ENCODE measurements around the gene ADCY2. TPM values are rescaled to one million over a fixed set of nuclear protein-coding genes. Genes with fewer than 3 reads are reported as not detected.

The ADCY2 gene
- total RNA-seq: not detected in 2 replicates

DNA sequence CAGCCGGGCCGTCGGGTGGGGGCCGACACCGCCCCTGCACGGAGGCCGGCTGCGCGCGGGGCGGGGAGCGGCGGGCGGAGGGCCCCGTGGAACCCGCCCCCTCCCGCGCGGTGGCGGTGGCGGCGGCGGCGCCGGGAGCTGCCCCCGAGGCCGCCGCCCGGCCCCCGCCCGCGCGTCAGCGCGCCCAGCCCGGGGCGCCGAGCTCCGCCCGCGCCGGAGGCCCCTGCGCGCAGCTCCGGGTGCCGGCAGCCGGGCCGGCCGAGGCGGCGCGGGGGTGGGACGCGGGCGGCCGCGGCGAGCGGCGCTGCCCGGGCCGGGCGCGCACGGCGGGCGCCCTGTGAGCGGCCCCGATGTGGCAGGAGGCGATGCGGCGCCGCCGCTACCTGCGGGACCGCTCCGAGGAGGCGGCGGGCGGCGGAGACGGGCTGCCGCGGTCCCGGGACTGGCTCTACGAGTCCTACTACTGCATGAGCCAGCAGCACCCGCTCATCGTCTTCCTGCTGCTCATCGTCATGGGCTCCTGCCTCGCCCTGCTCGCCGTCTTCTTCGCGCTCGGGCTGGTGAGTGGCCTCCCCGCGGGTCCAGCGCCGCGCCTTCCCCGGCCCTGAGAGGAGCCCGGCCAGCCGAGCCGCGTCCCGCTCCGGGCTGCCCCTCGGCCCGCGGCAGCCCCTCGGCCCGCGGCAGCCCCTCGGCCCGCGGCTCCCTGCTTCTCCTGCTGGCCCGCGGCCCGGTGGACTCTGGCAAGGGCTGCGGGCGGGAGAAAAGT lies at the start of gene ADCY2:
Gene ADCY2, plus strand, starts transcription at position 192 of the 766 bp plus-strand sequence. Its CDS starts 159 bp downstream, at position 351.
- intact Hi-C loops (cut with micrococcal nuclease): loop anchor here (5.0 kb wide), 1 partner anchor 574 kb away; no protein-coding TSS in a partner anchor
- H3K4me1 Mint-ChIP-seq (ENCODE audit: low read depth): no peaks in the 10 kb centered on the region
- peaks cover 3% of the 10 kb centered on the region for H3K36me3 Mint-ChIP-seq (ENCODE audit: low read depth)
- peaks cover 33% of the 10 kb centered on the region for H3K27me3 Mint-ChIP-seq (ENCODE audit: insufficient read depth)
- no peak for DNase-seq (ENCODE audit: low spot score)
- no peak within 1 kb of the TSS for H3K4me3 Mint-ChIP-seq
- H3K9me3 Mint-ChIP-seq: no peaks in the 10 kb centered on the region
- no peak within 1 kb of the TSS for H3K27ac Mint-ChIP-seq

DNA sequence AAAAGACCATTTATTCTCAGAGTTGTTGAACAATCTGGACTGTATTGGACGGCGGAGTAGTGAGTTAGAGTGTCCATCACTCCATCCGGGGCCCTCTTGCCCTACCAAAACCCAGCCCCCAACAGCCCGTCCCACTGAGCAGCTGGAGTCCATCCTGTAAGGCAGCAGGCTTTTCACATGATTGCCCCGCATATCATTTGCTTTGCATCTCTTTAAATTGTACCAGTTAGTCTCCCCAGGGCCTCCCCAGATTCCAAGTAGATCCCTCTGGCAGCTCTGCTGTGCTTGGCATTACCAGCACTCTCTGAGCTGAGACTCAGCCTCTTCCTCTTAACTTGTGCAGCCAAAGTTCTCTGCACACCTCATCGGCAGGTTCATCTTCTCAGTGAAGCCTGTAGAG lies 48.6 kb upstream of the ADCY2 start:
- H3K27ac Mint-ChIP-seq: no peak overlapping the region
- H3K4me3 Mint-ChIP-seq: no peak overlapping the region
- no peaks in the 10 kb centered on the region for H3K27me3 Mint-ChIP-seq (ENCODE audit: insufficient read depth)
- DNase-seq (ENCODE audit: low spot score): no peak
- peaks cover 10% of the 10 kb centered on the region for H3K9me3 Mint-ChIP-seq
- intact Hi-C loops (cut with micrococcal nuclease): no loop called here
- no peaks in the 10 kb centered on the region for H3K36me3 Mint-ChIP-seq (ENCODE audit: low read depth)
- H3K4me1 Mint-ChIP-seq (ENCODE audit: low read depth): no peaks in the 10 kb centered on the region

DNA sequence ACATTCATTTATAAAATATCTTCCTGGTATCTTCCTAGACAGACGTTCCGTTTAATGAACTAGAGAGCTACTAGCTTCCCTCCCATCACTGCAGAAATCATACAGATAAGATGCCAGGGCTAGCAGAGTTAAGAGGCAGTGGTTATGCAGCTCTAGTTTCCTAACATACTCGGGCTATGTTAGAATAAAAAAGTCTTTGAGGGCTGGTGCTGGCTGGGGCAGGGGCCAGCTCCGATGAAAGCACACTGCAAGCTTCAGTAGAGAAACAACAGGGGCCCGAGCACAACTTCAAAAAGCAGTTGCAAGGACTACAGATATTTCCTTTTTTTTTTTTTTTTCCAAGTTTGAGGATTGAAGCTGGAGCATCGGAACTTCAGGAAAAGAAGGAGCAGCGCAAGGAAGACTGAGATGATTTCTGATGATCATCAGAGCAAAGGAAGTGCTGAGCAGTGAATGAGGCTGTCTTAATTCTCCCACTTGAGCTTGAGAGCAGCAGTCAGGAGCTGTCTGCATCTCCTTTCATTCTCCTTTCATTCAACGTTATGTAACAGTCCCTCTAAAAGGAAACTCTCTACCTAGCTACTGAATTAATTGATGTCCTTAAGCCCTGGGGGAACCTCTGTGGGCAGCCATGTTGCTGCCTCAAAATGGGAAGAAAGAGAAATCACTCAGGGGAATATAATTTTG lies 47.6 kb upstream of the ADCY2 start:
- H3K4me3 Mint-ChIP-seq: no peak overlapping the region
- intact Hi-C loops (cut with micrococcal nuclease): no loop called here

DNA sequence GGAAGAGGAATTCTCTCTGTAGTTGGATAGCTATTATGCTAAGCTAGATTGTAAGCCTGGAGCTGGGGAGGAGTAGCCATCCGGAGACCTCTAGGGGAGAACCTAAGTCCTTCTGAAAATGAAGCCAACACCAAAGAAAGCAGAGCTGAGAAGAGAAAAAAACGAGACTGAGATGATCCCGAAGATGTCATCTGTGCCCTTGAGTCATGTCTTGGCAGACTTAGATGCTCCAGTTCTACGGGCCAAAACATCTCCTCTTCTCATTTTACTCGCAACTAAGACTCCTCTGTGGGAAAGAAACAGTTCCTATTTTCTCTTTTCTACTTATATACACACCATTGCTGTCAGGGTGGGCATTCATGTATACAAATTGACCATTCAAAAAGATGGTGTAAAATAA lies 34.3 kb upstream of the ADCY2 start:
- H3K4me1 Mint-ChIP-seq (ENCODE audit: low read depth): no peaks in the 10 kb centered on the region
- no peaks in the 10 kb centered on the region for H3K36me3 Mint-ChIP-seq (ENCODE audit: low read depth)
- no peak for DNase-seq (ENCODE audit: low spot score)
- H3K27me3 Mint-ChIP-seq (ENCODE audit: insufficient read depth): no peaks in the 10 kb centered on the region
- no peaks in the 10 kb centered on the region for H3K9me3 Mint-ChIP-seq
- intact Hi-C loops (cut with micrococcal nuclease): no loop called here
- H3K4me3 Mint-ChIP-seq: no peak overlapping the region
- H3K27ac Mint-ChIP-seq: no peak overlapping the region

More for the DNA sequence above, 47.6 kb upstream of the ADCY2 start:
- DNase-seq (ENCODE audit: low spot score): no peak
- no peaks in the 10 kb centered on the region for H3K4me1 Mint-ChIP-seq (ENCODE audit: low read depth)
- H3K36me3 Mint-ChIP-seq (ENCODE audit: low read depth): no peaks in the 10 kb centered on the region
- no peak overlapping the region for H3K27ac Mint-ChIP-seq
- H3K9me3 Mint-ChIP-seq: peaks cover 8% of the 10 kb centered on the region
- no peaks in the 10 kb centered on the region for H3K27me3 Mint-ChIP-seq (ENCODE audit: insufficient read depth)

DNA sequence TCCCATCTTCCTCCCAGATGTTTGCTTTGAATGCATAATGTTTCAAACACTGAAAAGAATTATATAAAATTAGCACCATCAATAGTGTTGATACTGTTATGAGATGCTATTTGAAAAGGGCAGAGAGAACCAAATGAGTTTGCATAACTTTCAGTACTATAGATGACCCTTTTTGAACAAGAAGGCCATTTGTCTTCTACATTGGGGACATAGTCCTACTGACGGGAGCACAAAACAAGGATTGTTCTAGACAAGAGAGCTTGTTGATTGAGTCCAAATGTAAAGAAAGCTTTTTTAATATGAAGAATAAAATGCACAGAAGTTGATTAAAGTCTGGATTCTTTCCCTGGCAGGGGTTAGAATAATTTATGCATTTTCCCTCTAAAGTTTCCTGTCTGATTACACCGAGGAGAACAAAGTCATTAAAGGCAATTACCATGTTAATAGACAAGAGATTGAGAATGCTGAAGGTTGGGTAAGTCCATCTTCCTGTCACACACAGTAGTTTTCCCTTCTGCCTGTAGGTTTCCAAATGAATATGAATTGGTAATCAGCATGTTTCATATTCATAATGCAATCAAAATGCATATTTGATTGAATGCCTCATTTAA lies 32.8 kb upstream of the ADCY2 start:
- Mint-ChIP-seq H3K36me3 (ENCODE audit: low read depth) (no peaks in the 10 kb centered on the region), H3K27me3 (ENCODE audit: insufficient read depth) (no peaks in the 10 kb centered on the region), H3K4me3 (no peak overlapping the region), H3K27ac (no peak overlapping the region), H3K4me1 (ENCODE audit: low read depth) (no peaks in the 10 kb centered on the region), H3K9me3 (no peaks in the 10 kb centered on the region)
- DNase-seq (ENCODE audit: low spot score): no peak
- intact Hi-C loops (cut with micrococcal nuclease): no loop called here

DNA sequence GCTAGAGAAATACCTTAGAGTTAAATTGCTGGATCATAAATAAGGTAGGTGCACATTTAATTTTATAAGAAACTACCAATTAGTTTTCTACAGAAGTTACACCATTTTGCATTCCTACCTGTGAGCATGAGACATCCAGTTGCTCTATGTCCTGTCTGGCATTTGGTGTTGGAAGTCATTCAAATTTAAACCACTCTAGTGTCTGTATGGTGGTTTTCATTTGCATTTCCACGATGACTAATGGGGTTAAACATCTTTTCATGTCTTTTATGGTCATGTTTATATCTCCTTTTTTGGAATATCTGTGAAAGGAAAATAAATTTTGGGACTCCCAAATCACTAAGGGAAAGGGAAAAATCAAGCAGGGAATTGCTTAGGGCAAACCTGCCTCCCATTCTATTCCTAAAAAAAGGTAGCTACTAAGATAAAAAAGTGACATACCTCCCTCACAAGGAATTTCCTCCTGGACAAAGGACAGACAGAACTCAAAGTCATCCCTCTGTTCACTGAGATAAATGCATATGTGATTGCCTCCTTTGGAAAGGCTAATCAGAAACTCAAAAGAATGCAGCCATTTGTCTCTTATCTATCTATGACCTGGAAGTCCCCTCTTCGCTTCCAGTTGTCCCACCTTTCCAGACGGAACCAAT lies 31.6 kb upstream of the ADCY2 start:
- H3K4me3 Mint-ChIP-seq: no peak overlapping the region
- intact Hi-C loops (cut with micrococcal nuclease): no loop called here
- no peaks in the 10 kb centered on the region for H3K36me3 Mint-ChIP-seq (ENCODE audit: low read depth)
- no peak for DNase-seq (ENCODE audit: low spot score)
- no peaks in the 10 kb centered on the region for H3K27me3 Mint-ChIP-seq (ENCODE audit: insufficient read depth)
- H3K4me1 Mint-ChIP-seq (ENCODE audit: low read depth): no peaks in the 10 kb centered on the region
- no peak overlapping the region for H3K27ac Mint-ChIP-seq
- H3K9me3 Mint-ChIP-seq: no peaks in the 10 kb centered on the region

DNA sequence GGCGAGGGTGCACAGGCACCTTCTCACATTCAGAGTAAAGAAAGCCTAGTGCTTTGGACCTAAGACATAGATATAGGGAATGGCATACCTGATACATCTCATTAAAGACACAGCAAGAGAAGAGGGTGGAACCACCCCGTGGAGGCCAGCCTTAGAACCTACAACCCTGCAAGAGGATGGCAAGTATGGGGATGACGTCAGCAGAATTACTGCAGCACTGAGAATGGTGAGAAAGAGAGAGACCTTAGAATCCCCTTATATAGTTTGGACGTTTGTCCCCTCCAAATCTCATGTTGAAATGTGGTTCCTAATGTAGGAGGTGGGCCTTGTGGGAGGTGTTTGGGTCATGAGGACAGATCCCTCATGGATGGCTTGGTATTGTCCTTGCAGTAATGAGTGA lies 28.2 kb upstream of the ADCY2 start:
- no peak for DNase-seq (ENCODE audit: low spot score)
- H3K36me3 Mint-ChIP-seq (ENCODE audit: low read depth): no peaks in the 10 kb centered on the region
- no peak overlapping the region for H3K27ac Mint-ChIP-seq

DNA sequence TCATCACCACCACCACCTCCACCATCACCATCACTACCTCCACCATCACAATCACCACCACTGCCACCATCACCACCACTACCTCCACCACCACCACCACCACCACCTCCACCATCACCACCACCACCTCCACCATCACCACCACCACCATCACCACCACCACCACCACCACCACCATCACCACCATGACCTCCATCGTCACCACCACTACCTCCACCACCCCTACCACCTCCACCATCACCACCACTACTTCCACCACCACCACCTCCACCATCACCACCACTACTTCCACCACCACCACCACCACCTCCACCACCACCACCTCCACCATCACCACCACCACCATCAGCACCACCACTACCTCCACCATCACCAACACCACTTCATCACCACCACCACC lies 23.5 kb upstream of the ADCY2 start:
- H3K27me3 Mint-ChIP-seq (ENCODE audit: insufficient read depth): no peaks in the 10 kb centered on the region
- DNase-seq (ENCODE audit: low spot score): no peak
- no peak overlapping the region for H3K27ac Mint-ChIP-seq
- H3K4me1 Mint-ChIP-seq (ENCODE audit: low read depth): no peaks in the 10 kb centered on the region
- no peaks in the 10 kb centered on the region for H3K36me3 Mint-ChIP-seq (ENCODE audit: low read depth)
- intact Hi-C loops (cut with micrococcal nuclease): no loop called here
- H3K9me3 Mint-ChIP-seq: no peaks in the 10 kb centered on the region
- H3K4me3 Mint-ChIP-seq: no peak overlapping the region

More for the DNA sequence above, 28.2 kb upstream of the ADCY2 start:
- intact Hi-C loops (cut with micrococcal nuclease): no loop called here
- H3K4me1 Mint-ChIP-seq (ENCODE audit: low read depth): no peaks in the 10 kb centered on the region
- no peak overlapping the region for H3K4me3 Mint-ChIP-seq
- no peaks in the 10 kb centered on the region for H3K27me3 Mint-ChIP-seq (ENCODE audit: insufficient read depth)
- H3K9me3 Mint-ChIP-seq: no peaks in the 10 kb centered on the region

DNA sequence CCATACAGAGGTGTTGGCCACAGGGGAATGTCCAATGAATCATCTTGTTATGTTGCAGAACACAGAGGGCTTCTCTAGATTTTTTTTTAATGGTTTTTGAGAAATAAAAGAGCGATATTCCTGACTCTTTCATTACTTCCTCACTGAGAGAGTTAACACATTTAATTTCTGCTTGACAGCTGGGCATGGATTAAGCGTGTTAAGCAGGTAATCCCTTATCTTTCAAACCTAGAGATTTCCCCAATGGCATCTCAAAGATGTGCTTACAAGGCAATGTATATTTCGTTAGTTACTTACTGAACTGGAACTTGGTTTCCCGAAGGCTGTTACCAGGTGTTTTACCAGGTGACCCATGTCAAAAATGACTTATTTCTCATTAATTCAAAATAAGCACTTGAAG lies 21.8 kb upstream of the ADCY2 start:
- Mint-ChIP-seq H3K4me1 (ENCODE audit: low read depth) (no peaks in the 10 kb centered on the region), H3K36me3 (ENCODE audit: low read depth) (no peaks in the 10 kb centered on the region), H3K9me3 (no peaks in the 10 kb centered on the region), H3K27me3 (ENCODE audit: insufficient read depth) (no peaks in the 10 kb centered on the region), H3K4me3 (no peak overlapping the region), H3K27ac (no peak overlapping the region)
- intact Hi-C loops (cut with micrococcal nuclease): no loop called here
- DNase-seq (ENCODE audit: low spot score): no peak

DNA sequence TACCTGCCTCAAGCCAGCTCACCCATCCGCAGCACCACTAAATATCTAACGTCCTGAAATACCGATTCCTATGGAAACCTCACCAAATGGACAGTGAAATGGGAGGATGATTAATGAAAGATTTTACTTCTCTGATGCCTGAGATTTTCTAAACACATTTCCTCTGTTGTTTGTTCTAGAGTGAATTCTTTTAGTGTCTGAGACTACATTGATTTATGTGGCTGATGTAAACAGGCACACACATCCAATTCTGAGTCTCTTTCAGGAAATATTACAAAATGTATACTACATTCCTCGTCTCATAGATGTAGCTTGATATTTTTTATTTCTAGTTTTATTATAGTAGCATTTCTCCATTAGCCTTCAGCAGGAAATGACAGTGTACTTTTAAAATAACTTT lies 20.5 kb upstream of the ADCY2 start:
- DNase-seq (ENCODE audit: low spot score): no peak
- Mint-ChIP-seq H3K4me1 (ENCODE audit: low read depth) (no peaks in the 10 kb centered on the region), H3K27ac (no peak overlapping the region), H3K36me3 (ENCODE audit: low read depth) (no peaks in the 10 kb centered on the region), H3K27me3 (ENCODE audit: insufficient read depth) (no peaks in the 10 kb centered on the region), H3K4me3 (no peak overlapping the region), H3K9me3 (no peaks in the 10 kb centered on the region)
- intact Hi-C loops (cut with micrococcal nuclease): no loop called here

DNA sequence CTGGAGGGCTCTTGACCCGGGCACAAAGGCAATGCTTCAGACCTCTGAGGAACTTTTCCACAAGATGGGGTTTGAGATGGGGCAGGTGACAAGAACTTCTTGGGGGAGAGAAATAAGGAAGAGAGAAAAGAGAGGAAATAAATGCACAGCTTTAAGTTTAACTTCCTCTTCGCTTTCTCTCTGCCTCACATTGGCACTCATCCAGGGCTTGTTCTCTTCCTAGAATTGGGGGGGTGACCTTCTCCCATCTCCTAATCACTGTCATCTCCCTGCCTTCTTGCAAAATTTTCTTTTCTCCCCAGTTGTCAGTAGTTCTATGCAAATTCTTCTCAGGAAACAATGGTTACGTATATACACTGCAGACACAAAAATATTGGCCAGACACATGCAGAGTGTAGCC lies 19.1 kb upstream of the ADCY2 start:
- H3K27ac Mint-ChIP-seq: no peak overlapping the region
- H3K4me1 Mint-ChIP-seq (ENCODE audit: low read depth): no peaks in the 10 kb centered on the region
- H3K4me3 Mint-ChIP-seq: no peak overlapping the region
- H3K27me3 Mint-ChIP-seq (ENCODE audit: insufficient read depth): no peaks in the 10 kb centered on the region
- no peaks in the 10 kb centered on the region for H3K36me3 Mint-ChIP-seq (ENCODE audit: low read depth)
- DNase-seq (ENCODE audit: low spot score): no peak
- H3K9me3 Mint-ChIP-seq: no peaks in the 10 kb centered on the region
- intact Hi-C loops (cut with micrococcal nuclease): no loop called here

DNA sequence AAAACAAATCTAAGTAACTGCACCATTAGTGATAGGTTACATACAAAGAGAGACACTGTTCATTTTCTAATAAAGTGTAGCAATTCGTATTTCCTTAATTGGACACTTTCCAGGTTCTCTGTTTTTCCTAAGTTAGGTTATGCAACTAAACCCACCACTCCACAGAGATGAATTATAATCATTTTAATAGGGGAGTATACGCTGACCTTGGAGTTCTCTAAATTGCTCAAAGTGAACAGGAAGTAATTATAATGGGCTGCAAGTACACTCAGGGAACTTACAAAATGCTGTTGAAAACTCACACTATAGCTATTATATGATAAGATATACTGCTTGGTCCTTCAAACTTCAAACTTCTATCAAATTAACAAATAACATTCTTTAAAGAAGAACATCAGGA lies 18.2 kb upstream of the ADCY2 start:
- intact Hi-C loops (cut with micrococcal nuclease): no loop called here
- H3K27me3 Mint-ChIP-seq (ENCODE audit: insufficient read depth): no peaks in the 10 kb centered on the region
- no peak overlapping the region for H3K4me3 Mint-ChIP-seq
- no peak for DNase-seq (ENCODE audit: low spot score)
- no peak overlapping the region for H3K27ac Mint-ChIP-seq
- no peaks in the 10 kb centered on the region for H3K9me3 Mint-ChIP-seq
- no peaks in the 10 kb centered on the region for H3K4me1 Mint-ChIP-seq (ENCODE audit: low read depth)
- H3K36me3 Mint-ChIP-seq (ENCODE audit: low read depth): no peaks in the 10 kb centered on the region

DNA sequence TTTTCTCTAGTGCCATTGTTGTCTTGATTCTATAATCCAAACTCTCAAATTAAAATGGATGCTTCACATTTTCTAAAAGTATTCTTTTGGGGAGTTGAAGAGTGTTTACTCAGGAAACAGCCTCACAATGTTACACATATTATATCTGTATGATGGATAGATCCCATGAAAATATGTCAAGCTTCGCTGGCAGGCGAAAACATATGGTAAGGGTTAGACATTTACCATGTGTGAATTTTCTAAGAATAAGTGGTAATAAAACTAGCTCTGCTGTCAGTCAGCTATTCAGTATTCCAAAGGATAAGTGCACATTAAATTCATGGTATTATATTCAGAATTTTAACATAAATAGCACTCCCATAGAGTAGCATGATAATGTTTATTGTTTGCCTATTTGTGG lies 13.3 kb upstream of the ADCY2 start:
- Mint-ChIP-seq H3K27me3 (ENCODE audit: insufficient read depth) (no peaks in the 10 kb centered on the region), H3K4me1 (ENCODE audit: low read depth) (no peaks in the 10 kb centered on the region), H3K9me3 (no peaks in the 10 kb centered on the region), H3K36me3 (ENCODE audit: low read depth) (no peaks in the 10 kb centered on the region), H3K27ac (no peak overlapping the region), H3K4me3 (no peak overlapping the region)
- intact Hi-C loops (cut with micrococcal nuclease): no loop called here
- no peak for DNase-seq (ENCODE audit: low spot score)
